MM.1S (cell line): ENCODE results near the gene PPP1R18.

ENCODE experiments used
- DNase-seq: peaks from one replicate; pipeline ENCODE4 v3.0.0-alpha.2; 2015
- H2AFZ ChIP-seq: fragments of 300-600 bp; sonication (generic); 2 replicates; pipeline ENCODE4 v1.6.0; 2016; ENCODE audit warnings: antibody characterized with exemption, low read length
- H3F3A ChIP-seq: fragments of 300-600 bp; sonication (generic); 2 replicates; pipeline ENCODE4 v1.6.1; 2016; ENCODE audit warnings: mild to moderate bottlenecking, antibody characterized with exemption, low read length, moderate library complexity, mixed read lengths; ENCODE audit not compliant: insufficient read depth
- H3K27ac ChIP-seq: fragments of 300-600 bp; sonication (generic); 2 replicates; pipeline ENCODE4 v1.5.1; 2016; ENCODE audit warnings: mild to moderate bottlenecking, low read length
- H3K27me3 ChIP-seq: fragments of 300-600 bp; sonication (generic); replicated peaks from 2 replicates; pipeline ENCODE4 v1.6.0; 2016; ENCODE audit warnings: low read length; ENCODE audit not compliant: insufficient read depth
- H3K36me3 ChIP-seq: fragments of 300-600 bp; sonication (generic); replicated peaks from 2 replicates; pipeline ENCODE4 v1.6.1; 2016; ENCODE audit warnings: mild to moderate bottlenecking, low read length, mixed read lengths; ENCODE audit not compliant: insufficient read depth
- H3K4me1 ChIP-seq: fragments of 300-600 bp; sonication (generic); 2 replicates; pipeline ENCODE4 v1.6.1; 2016; ENCODE audit warnings: low read length, mixed read lengths
- H3K4me2 ChIP-seq: fragments of 300-600 bp; sonication (generic); 2 replicates; pipeline ENCODE4 v1.6.0; 2016; ENCODE audit warnings: low read depth, low read length
- H3K4me3 ChIP-seq: fragments of 300-600 bp; sonication (generic); 2 replicates; pipeline ENCODE4 v1.5.1; 2016; ENCODE audit warnings: low read length, mixed read lengths
- H3K79me2 ChIP-seq: fragments of 300-600 bp; sonication (generic); 2 replicates; pipeline ENCODE4 v1.6.1; 2016; ENCODE audit warnings: mixed run types, low read length, mixed read lengths
- H3K9ac ChIP-seq: fragments of 300-600 bp; sonication (generic); 2 replicates; pipeline ENCODE4 v1.6.1; 2016; ENCODE audit warnings: low read length, mixed read lengths
- H3K9me2 ChIP-seq: fragments of 300-600 bp; sonication (generic); replicated peaks from 2 replicates; pipeline ENCODE4 v1.6.1; 2016; ENCODE audit warnings: mild to moderate bottlenecking, low read length, mixed read lengths; ENCODE audit not compliant: insufficient read depth
- H3K9me3 ChIP-seq: fragments of 300-600 bp; sonication (generic); replicated peaks from 2 replicates; pipeline ENCODE4 v1.6.1; 2016; ENCODE audit warnings: mild to moderate bottlenecking, low read length, mixed read lengths; ENCODE audit not compliant: insufficient read depth
- H4K20me1 ChIP-seq: fragments of 300-600 bp; sonication (generic); 2 replicates; pipeline ENCODE4 v1.6.1; 2016; ENCODE audit warnings: mild to moderate bottlenecking, low read length, moderate library complexity, mixed read lengths; ENCODE audit not compliant: insufficient read depth
- CTCF ChIP-seq: fragments of 300-600 bp; sonication (generic); IDR thresholded peaks from 2 replicates; pipeline ENCODE4 v1.5.1; 2016; ENCODE audit warnings: antibody characterized with exemption, low read length, mixed read lengths
- EZH2 ChIP-seq: fragments of 300-600 bp; sonication (generic); optimal IDR thresholded peaks from 2 replicates; pipeline ENCODE3; 2017; ENCODE audit warnings: low read depth, mild to moderate bottlenecking, antibody characterized with exemption, low read length, mixed read lengths
- EZH2phosphoT487 ChIP-seq: fragments of 300-600 bp; sonication (generic); IDR thresholded peaks from 2 replicates; pipeline ENCODE4 v1.6.1; 2018; ENCODE audit warnings: antibody characterized with exemption, low read length

Gene PPP1R18

GRCh38 chr6:30640481-30640880 lies 46.0 kb downstream of the PPP1R18 start:
- Histone ChIP-seq H3K9me2 (no peaks in the 10 kb centered on the region), H3K36me3 (no peaks in the 10 kb centered on the region), H4K20me1 (no peaks in the 10 kb centered on the region), H2AFZ (no peak overlapping the region), H3F3A (no peaks in the 10 kb centered on the region), H3K9ac (no peak overlapping the region), H3K4me1 (no peaks in the 10 kb centered on the region), H3K27me3 (no peaks in the 10 kb centered on the region), H3K27ac (no peak overlapping the region), H3K4me3 (no peak overlapping the region), H3K4me2 (no peak overlapping the region), H3K79me2 (peaks cover 2% of the 10 kb centered on the region), H3K9me3 (no peaks in the 10 kb centered on the region)
- no peak for DNase-seq
- TF ChIP-seq CTCF, result 0 out of 2 replicates have a peak, but pooled peaks have one; percentile 5
- no peak for TF ChIP-seq EZH2phosphoT487
- TF ChIP-seq EZH2, result no peak

- Histone ChIP-seq H3K4me2 (no peak overlapping the region), H2AFZ (no peak overlapping the region), H3F3A (no peaks in the 10 kb centered on the region), H3K4me3 (no peak overlapping the region), H3K9me2 (no peaks in the 10 kb centered on the region), H3K9ac (no peak overlapping the region), H3K9me3 (no peaks in the 10 kb centered on the region), H3K36me3 (no peaks in the 10 kb centered on the region), H3K79me2 (no peaks in the 10 kb centered on the region), H3K27ac (no peak overlapping the region), H4K20me1 (no peaks in the 10 kb centered on the region), H3K4me1 (no peaks in the 10 kb centered on the region), H3K27me3 (no peaks in the 10 kb centered on the region)
- TF ChIP-seq EZH2phosphoT487 (no peak), EZH2 (no peak), CTCF (no peak)
- DNase-seq, result no peak
These were observed 50.6 kb downstream of the PPP1R18 start for GRCh38 chr6:30635834-30636233.

DNA sequence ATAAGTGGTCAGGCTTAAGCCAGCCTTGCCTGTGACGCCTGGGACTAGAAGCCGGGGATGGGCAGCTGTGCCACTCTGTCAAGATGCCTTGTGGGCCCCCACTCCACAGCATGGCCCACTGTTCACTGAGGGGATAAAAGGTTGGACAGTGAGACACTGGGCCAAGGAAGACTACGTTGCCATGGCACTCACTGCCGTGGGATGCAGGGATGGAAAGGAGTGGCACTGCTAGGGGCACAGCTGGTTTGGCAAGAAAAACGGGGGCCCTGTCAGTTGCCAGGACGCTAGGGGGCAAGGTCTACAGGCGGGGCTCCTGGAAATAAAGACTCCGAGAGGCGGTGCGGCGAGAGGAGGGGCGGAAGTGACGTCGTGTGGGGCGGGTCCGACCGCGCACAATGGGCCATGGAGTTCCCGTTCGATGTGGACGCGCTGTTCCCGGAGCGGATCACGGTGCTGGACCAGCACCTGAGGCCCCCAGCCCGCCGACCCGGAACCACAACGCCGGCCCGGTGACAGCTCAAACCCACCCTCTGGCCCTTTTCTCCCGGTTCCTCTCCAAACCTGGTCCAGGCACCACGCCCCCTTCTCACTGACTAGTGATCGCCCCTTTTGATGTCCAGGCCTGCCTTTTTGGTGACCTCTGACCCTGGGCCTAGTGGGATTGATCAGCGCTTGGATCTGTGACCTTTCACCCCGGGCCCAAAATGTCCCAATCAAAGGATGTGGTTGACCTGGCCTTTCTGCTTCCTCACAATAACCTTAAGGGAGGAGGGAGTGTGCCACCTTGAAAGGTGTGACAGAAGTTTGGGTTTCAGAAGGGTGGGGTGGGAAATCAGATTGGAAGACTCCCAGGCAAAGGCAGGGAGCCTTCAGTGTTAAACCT lies 59.7 kb downstream of the PPP1R18 start, which contains the start of gene ATAT1:
TSS of gene ATAT1 (plus strand) at position 391 of the 883 bp plus-strand sequence.
- Histone ChIP-seq H3K79me2 (peaks cover 2% of the 10 kb centered on the region; the same call in 1 of the 2 replicates), H3K4me1 (peaks cover 12% of the 10 kb centered on the region; the same call in 1 of the 2 replicates), H3K4me3 (peak within 1 kb of the TSS; percentile 71), H3K9ac (peak within 1 kb of the TSS; percentile 71), H3K9me3 (no peaks in the 10 kb centered on the region), H3K27me3 (no peaks in the 10 kb centered on the region), H4K20me1 (no peaks in the 10 kb centered on the region), H3F3A (peaks cover 21% of the 10 kb centered on the region; the same call in 1 of the 2 replicates), H3K9me2 (no peaks in the 10 kb centered on the region), H3K36me3 (no peaks in the 10 kb centered on the region; the same call in 1 of the 2 replicates), H3K4me2 (peak within 1 kb of the TSS; percentile 94), H3K27ac (peak within 1 kb of the TSS; percentile 34; the same call in 1 of the 2 replicates), H2AFZ (peak within 1 kb of the TSS; percentile 81)
- TF ChIP-seq EZH2phosphoT487 (no peak), EZH2 (no peak), CTCF (peak; percentile 42)
- DNase-seq, result peak; percentile 81
